Measurements from ENCODE around the gene MBOAT2.
"Not testable (repeated sequence)": the region's sequence is repeated elsewhere in the genome, so short reads cannot be mapped to it uniquely, and the experiment has no call there.

The MBOAT2 gene

GRCh38 chr2:9003616-9004337 lies at the start of gene MBOAT2:
Gene MBOAT2, minus strand, starts transcription at chr2:9003684. Its CDS starts 70 bp downstream, at chr2:9003614.
- DNase-seq = peak; percentile 91

- DNase-seq = no peak
Observed at GRCh38 chr2:9052821-9053533, 49.5 kb upstream of the MBOAT2 start.

GRCh38 chr2:9051451-9051850 lies 48.0 kb upstream of the MBOAT2 start:
- DNase-seq = not testable (repeated sequence)

GRCh38 chr2:9050122-9050809 lies 46.8 kb upstream of the MBOAT2 start:
- DNase-seq = no peak

- DNase-seq = no peak
Observed at GRCh38 chr2:9045595-9045994, 42.1 kb upstream of the MBOAT2 start.

GRCh38 chr2:9043491-9043890 lies 40.0 kb upstream of the MBOAT2 start:
- not testable (repeated sequence) for DNase-seq

GRCh38 chr2:9037166-9037565 lies 33.7 kb upstream of the MBOAT2 start:
- DNase-seq = no peak

GRCh38 chr2:9033385-9034168 lies 30.1 kb upstream of the MBOAT2 start:
- DNase-seq = no peak

GRCh38 chr2:9032536-9033255 lies 29.2 kb upstream of the MBOAT2 start:
- no peak for DNase-seq

- no peak for DNase-seq
Observed at GRCh38 chr2:9032121-9032520, 28.6 kb upstream of the MBOAT2 start.

GRCh38 chr2:9031246-9031645 lies 27.8 kb upstream of the MBOAT2 start:
- DNase-seq = no peak

GRCh38 chr2:9030841-9031240 lies 27.4 kb upstream of the MBOAT2 start:
- no peak for DNase-seq

- DNase-seq = no peak
Observed at GRCh38 chr2:9030190-9030589, 26.7 kb upstream of the MBOAT2 start.

- no peak for DNase-seq
Observed at GRCh38 chr2:9029721-9030120, 26.2 kb upstream of the MBOAT2 start.

GRCh38 chr2:9027884-9028283 lies 24.4 kb upstream of the MBOAT2 start:
- DNase-seq = no peak

- no peak for DNase-seq
Observed at GRCh38 chr2:9025746-9026145, 22.3 kb upstream of the MBOAT2 start.

- no peak for DNase-seq
Observed at GRCh38 chr2:9024575-9024974, 21.1 kb upstream of the MBOAT2 start.

GRCh38 chr2:9021563-9022211 lies 18.2 kb upstream of the MBOAT2 start:
- no peak for DNase-seq

GRCh38 chr2:9020267-9020666 lies 16.8 kb upstream of the MBOAT2 start:
- DNase-seq = no peak

- DNase-seq = no peak
Observed at GRCh38 chr2:9018534-9018933, 15.1 kb upstream of the MBOAT2 start.

- no peak for DNase-seq
Observed at GRCh38 chr2:9018109-9018508, 14.6 kb upstream of the MBOAT2 start.

GRCh38 chr2:9017411-9017810 lies 13.9 kb upstream of the MBOAT2 start:
- DNase-seq = no peak

Data from midbrain (tissue), 1 donor.